GM23338 (cell line): ENCODE data around the gene C1orf21. TPM values are rescaled to one million over a fixed set of nuclear protein-coding genes. Genes with fewer than 3 reads are reported as not detected.

Experiments
- ATAC-seq: fragments of 200-7000 bp; cut with Tn5 transposase; 3 replicates; pipeline ENCODE4 v1.9.1; 2020
- DNase-seq: peaks from one replicate; pipeline ENCODE4 v3.0.0-alpha.2; 2015; ENCODE audit warnings: low spot score
- H2AFZ ChIP-seq: fragments of 200-600 bp; sonication (generic); 2 replicates; pipeline ENCODE4 v1.8.0; 2016; ENCODE audit warnings: antibody characterized with exemption, mild to moderate bottlenecking, moderate library complexity
- H3F3A ChIP-seq: fragments of 200-600 bp; sonication (generic); replicated peaks from 2 replicates; pipeline ENCODE4 v1.8.0; 2017; ENCODE audit warnings: antibody characterized with exemption, mixed run types, low read depth
- H3K27ac ChIP-seq: fragments of 200-600 bp; sonication (generic); 2 replicates; pipeline ENCODE4 v1.6.1; 2016; ENCODE audit warnings: low read depth
- H3K27me3 ChIP-seq: fragments of 200-600 bp; sonication (generic); 2 replicates; pipeline ENCODE4 v1.8.0; 2016; ENCODE audit warnings: mild to moderate bottlenecking, mixed run types, moderate library complexity; ENCODE audit not compliant: insufficient read depth
- H3K36me3 ChIP-seq: fragments of 200-600 bp; sonication (generic); 2 replicates; pipeline ENCODE4 v1.8.0; 2016; ENCODE audit warnings: mild to moderate bottlenecking; ENCODE audit not compliant: insufficient read depth
- H3K4me1 ChIP-seq: fragments of 200-600 bp; sonication (generic); 2 replicates; pipeline ENCODE4 v1.8.0; 2016; ENCODE audit warnings: mild to moderate bottlenecking, moderate library complexity; ENCODE audit not compliant: insufficient read depth
- H3K4me2 ChIP-seq: fragments of 200-600 bp; sonication (generic); 2 replicates; pipeline ENCODE4 v1.7.1; 2017; ENCODE audit warnings: mixed run types
- H3K4me3 ChIP-seq: fragments of 200-600 bp; sonication (generic); 2 replicates; pipeline ENCODE4 v1.6.1; 2016; ENCODE audit warnings: mixed run types
- H3K79me2 ChIP-seq: fragments of 200-600 bp; sonication (generic); replicated peaks from 2 replicates; pipeline ENCODE4 v1.8.0; 2017; ENCODE audit warnings: mild to moderate bottlenecking; ENCODE audit not compliant: insufficient read depth
- H3K9me2 ChIP-seq: fragments of 200-600 bp; sonication (generic); 2 replicates; pipeline ENCODE4 v1.8.0; 2017; ENCODE audit not compliant: insufficient read depth
- H4K20me1 ChIP-seq: fragments of 200-600 bp; sonication (generic); replicated peaks from 2 replicates; pipeline ENCODE4 v1.8.0; 2017; ENCODE audit warnings: mild to moderate bottlenecking; ENCODE audit not compliant: insufficient read depth
- H3K27ac Mint-ChIP-seq: 2 replicates; pipeline ENCODE4 v1.8.0; 2020; ENCODE audit warnings: inconsistent platforms, mild to moderate bottlenecking, moderate library complexity, mixed read lengths
- H3K27me3 Mint-ChIP-seq: 3 replicates; pipeline ENCODE4 v1.8.0; 2022; ENCODE audit warnings: low read depth, mild to moderate bottlenecking, moderate library complexity, mixed read lengths, inconsistent platforms; ENCODE audit not compliant: insufficient read depth, poor library complexity
- H3K36me3 Mint-ChIP-seq: 3 replicates; pipeline ENCODE4 v1.8.0; 2021; ENCODE audit warnings: low read depth, mild to moderate bottlenecking, inconsistent platforms, moderate library complexity, mixed read lengths
- H3K4me1 Mint-ChIP-seq: 3 replicates; pipeline ENCODE4 v1.8.0; 2020; ENCODE audit warnings: mild to moderate bottlenecking, inconsistent platforms, mixed read lengths
- H3K4me3 Mint-ChIP-seq: 3 replicates; pipeline ENCODE4 v1.8.0; 2021; ENCODE audit warnings: moderate library complexity, mild to moderate bottlenecking, inconsistent platforms, mixed read lengths
- H3K9me3 Mint-ChIP-seq: 3 replicates; pipeline ENCODE4 v1.8.0; 2020; ENCODE audit warnings: moderate library complexity, mild to moderate bottlenecking, inconsistent platforms, mixed read lengths
- CTCF ChIP-seq, 2 experiments: fragments of 200-600 bp in 1 of 2; sonication (generic) in 1 of 2; conservative IDR thresholded peaks; 2 replicates each; pipeline versions ENCODE4 v1.5.1 to v1.6.1; 2016 to 2017; ENCODE audit warnings: antibody characterized with exemption in 2 of 2, low read depth in 2 of 2, mild to moderate bottlenecking in 2 of 2, moderate library complexity in 1 of 2
- ZNF462 ChIP-seq: fragments of 250-450 bp; sonication (Bioruptor Pico); IDR thresholded peaks from 2 replicates; pipeline ENCODE4 v1.5.0; 2020; ENCODE audit warnings: mild to moderate bottlenecking, moderate library complexity
- polyA plus RNA-seq: library from polyadenylated mRNA; unstranded; fragments of >200 nt; fragmentation: Nextera tagmentation; extraction: Ambion mirVana; gene quantifications from 2 replicates; pipeline ENCODE4 v1.2.1, GENCODE V29; 2016
- total RNA-seq: library from RNA; depleted of rRNA; stranded (reverse); fragments of >200 nt; shearing (Covaris generic); gene quantifications from 2 replicates; pipeline ENCODE4 v1.2.3, GENCODE V29; 2014

C1orf21 gene
- total and polyA plus RNA-seq, 2 experiments from 2014 or later, result 28.0 to 40.4 TPM

GRCh38 chr1:184596950-184597645 lies 210.3 kb downstream of the C1orf21 start:
- no peak overlapping the region for H3K27ac Mint-ChIP-seq

More at GRCh38 chr1:184596950-184597645, 210.3 kb downstream of the C1orf21 start:
- Histone ChIP-seq H3K4me1 (no peaks in the 10 kb centered on the region), H3K36me3 (no peaks in the 10 kb centered on the region), H3K27me3 (no peaks in the 10 kb centered on the region), H3K4me3 (no peak overlapping the region), H3F3A (no peaks in the 10 kb centered on the region), H4K20me1 (no peaks in the 10 kb centered on the region; the same call in 1 of the 2 replicates), H2AFZ (no peak overlapping the region), H3K27ac (no peak overlapping the region), H3K4me2 (no peak overlapping the region), H3K9me2 (no peaks in the 10 kb centered on the region), H3K79me2 (no peaks in the 10 kb centered on the region)
- peaks cover 5% of the 10 kb centered on the region for H3K27me3 Mint-ChIP-seq
- H3K4me1 Mint-ChIP-seq, result peaks cover 3% of the 10 kb centered on the region; the same call in 2 of the 3 replicates
- DNase-seq, result peak; percentile 60
- no peaks in the 10 kb centered on the region for H3K36me3 Mint-ChIP-seq
- H3K4me3 Mint-ChIP-seq, result no peak overlapping the region
- TF ChIP-seq CTCF (conservative IDR thresholded peaks at IDR 0.05; ENCODE audit: low read depth in 2 of 2), result peak; percentile 54 to 56
- no peak for TF ChIP-seq ZNF462 (CRISPR knock-in tag)
- H3K9me3 Mint-ChIP-seq, result no peaks in the 10 kb centered on the region
- peak; percentile 91 for ATAC-seq
